GM08714 (cell line): ENCODE results near the gene PPM1M.
"Not testable (repeated sequence)": the region's sequence is repeated elsewhere in the genome, so short reads cannot be mapped to it uniquely, and the experiment has no call there.

Source experiments
- H3K4me3 ChIP-seq: fragments of 200-500 bp; sonication (Bioruptor generic); 2 replicates; pipeline ENCODE4 v1.5.1; 2014; ENCODE audit warnings: mild to moderate bottlenecking, low read length, inconsistent platforms
- ZNF274 ChIP-seq: IDR thresholded peaks from 2 replicates; pipeline ENCODE4 v1.6.1; 2012; ENCODE audit warnings: mild to moderate bottlenecking, low read depth, low read length

Gene PPM1M

DNA sequence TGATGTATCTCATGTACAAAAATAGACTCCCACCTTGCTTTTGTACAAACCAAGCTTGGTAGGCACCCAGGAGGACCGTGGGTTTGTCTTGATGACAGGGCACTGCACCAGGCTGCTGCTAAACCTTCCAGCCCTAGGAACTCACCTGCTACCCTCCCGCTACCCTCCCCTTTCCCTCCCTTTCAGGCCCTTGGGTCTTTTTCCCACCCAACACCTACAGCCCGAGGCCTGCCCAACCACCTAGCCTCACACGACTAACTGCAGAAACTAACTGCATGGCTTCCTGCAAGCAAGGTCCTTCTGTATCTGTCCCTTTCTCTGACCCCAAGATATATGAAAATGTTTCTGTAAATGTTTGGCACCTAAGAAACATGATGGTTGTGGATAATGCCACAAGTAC is 11.1 kb downstream of the PPM1M start:
- TF ChIP-seq ZNF274: no peak
- H3K4me3 ChIP-seq: no peak overlapping the region

GRCh38 chr3:52257911-52258310 is 12.4 kb downstream of the PPM1M start:
- no peak for TF ChIP-seq ZNF274
- no peak overlapping the region for H3K4me3 ChIP-seq

- no peak for TF ChIP-seq ZNF274
- H3K4me3 ChIP-seq: no peak overlapping the region
Measured at GRCh38 chr3:52259035-52259434, 13.5 kb downstream of the PPM1M start.

DNA sequence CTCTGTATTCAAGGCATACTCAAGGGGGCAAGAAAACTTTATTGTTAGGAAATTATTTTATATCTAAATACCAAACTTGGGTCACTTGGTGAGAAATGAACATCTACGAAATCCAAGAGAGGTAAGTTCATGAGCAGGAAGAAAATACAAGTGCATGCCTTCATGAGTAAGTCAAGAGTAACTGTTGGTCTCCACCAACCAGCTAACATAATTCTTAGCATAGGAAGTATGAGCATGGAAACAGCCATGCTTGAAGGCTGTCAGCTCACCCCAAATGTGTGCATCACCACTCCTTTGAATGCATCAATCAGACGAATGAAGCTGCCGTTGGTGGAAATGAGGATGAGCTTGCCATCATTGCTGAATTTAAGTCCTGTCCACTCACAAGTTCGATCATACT is 13.9 kb downstream of the PPM1M start:
- TF ChIP-seq ZNF274: no peak
- no peak overlapping the region for H3K4me3 ChIP-seq

DNA sequence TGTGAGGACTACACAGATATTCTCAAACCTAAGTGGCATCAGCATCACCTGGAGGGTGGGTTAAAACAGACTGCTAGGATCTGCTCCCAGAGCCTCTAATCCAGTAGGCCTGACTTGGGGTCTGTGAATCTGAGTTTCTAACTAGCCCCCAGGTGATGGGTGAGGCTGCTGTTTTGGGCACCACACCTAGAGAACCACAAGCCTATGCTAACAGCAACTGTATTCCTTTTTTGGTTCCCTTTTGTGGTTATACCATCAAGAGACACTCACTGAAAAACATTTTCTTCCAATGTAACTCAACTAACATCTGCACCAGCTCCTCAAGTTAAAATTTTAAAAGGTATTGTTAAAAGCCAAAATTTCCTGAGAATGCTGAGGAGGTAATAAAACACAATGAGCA is 16.9 kb downstream of the PPM1M start:
- TF ChIP-seq ZNF274: no peak
- H3K4me3 ChIP-seq: no peak overlapping the region

- TF ChIP-seq ZNF274: no peak
- H3K4me3 ChIP-seq: no peak overlapping the region
Measured at GRCh38 chr3:52265387-52265786, 19.8 kb downstream of the PPM1M start.

DNA sequence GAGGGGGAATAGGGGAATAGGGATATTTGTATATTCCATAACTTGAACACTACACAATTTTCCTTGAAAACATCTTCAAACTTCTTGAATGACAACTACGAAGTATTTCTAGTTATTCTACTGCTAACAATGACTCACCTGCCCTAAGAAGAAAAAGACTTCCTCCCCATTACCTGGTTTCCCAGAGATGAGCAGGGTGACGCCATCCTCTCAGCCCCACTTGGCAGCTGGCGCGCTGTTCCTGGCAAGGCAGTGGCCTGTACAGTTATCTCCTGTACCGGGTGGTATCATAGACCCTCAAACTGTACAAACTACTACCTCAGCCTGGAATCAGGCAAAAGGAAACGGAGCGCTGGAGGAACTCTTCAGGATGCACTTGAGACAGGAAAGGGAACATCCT is 22.5 kb downstream of the PPM1M start:
- no peak overlapping the region for H3K4me3 ChIP-seq
- TF ChIP-seq ZNF274: no peak

GRCh38 chr3:52269776-52270175 is 24.2 kb downstream of the PPM1M start:
- no peak for TF ChIP-seq ZNF274
- H3K4me3 ChIP-seq: no peak overlapping the region

DNA sequence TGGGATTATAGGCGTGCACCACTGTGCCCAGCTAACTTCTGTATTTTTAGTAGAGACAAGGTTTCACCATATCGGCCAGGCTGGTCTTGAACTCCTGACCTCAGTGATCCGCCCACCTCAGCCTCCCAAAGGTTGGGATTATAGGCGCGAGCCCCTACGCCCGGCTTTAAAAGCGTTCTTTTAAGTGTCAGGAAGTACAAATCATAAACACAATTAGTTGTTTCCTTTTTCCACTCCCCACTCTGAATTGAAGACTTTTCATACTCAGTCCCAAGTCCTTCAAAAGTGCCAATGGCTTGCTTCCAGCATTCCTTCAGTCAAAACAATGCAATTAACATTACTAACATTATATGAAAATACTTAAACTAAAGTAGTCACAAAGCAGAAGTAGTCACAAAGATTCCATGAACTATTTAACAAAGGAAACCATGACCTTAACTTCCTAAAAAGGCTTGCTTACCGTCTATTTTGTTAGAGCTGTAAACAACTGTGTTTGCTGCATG is 24.7 kb downstream of the PPM1M start:
- no peak for TF ChIP-seq ZNF274
- no peak overlapping the region for H3K4me3 ChIP-seq

DNA sequence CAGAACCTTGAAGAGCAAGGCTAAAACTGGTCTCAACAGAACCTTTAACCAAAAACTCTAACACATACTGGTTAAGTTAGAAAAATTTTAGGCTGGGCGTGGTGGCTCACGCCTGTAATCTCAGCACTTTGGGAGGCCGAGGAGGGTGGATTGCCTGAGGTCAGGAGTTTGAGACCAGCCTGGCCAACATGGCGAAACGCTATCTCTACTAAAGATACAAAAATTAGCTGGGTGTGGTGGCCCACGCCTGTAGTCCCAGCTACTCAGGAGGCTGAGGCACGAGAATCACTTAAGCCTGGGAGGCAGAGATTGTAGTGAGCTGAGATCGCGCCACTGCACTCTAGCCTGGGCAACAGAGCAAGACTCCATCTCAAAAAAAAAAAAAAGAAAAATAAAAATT is 26.6 kb downstream of the PPM1M start:
- not testable (repeated sequence) for H3K4me3 ChIP-seq

GRCh38 chr3:52272831-52273230 is 27.3 kb downstream of the PPM1M start:
- H3K4me3 ChIP-seq: no peak overlapping the region
- TF ChIP-seq ZNF274: no peak

DNA sequence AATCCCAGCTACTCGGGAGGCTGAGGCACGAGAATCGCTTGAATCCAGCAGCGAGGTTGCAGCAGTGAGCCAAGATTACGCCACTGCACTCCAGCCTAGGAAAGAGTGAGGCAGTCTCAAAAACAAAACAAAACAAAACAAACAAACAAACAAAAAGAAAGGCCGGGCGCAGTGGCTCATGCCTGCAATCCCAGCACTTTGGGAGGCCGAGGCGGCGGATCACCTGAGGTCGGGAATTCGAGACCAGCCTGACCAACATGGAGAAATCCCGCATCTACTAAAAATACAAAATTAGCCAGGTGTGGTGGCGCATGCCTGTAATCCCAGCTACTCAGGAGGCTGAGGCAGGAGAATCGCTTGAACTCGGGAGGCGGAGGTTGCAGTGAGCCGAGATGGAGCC is 29.2 kb downstream of the PPM1M start:
- not testable (repeated sequence) for H3K4me3 ChIP-seq

DNA sequence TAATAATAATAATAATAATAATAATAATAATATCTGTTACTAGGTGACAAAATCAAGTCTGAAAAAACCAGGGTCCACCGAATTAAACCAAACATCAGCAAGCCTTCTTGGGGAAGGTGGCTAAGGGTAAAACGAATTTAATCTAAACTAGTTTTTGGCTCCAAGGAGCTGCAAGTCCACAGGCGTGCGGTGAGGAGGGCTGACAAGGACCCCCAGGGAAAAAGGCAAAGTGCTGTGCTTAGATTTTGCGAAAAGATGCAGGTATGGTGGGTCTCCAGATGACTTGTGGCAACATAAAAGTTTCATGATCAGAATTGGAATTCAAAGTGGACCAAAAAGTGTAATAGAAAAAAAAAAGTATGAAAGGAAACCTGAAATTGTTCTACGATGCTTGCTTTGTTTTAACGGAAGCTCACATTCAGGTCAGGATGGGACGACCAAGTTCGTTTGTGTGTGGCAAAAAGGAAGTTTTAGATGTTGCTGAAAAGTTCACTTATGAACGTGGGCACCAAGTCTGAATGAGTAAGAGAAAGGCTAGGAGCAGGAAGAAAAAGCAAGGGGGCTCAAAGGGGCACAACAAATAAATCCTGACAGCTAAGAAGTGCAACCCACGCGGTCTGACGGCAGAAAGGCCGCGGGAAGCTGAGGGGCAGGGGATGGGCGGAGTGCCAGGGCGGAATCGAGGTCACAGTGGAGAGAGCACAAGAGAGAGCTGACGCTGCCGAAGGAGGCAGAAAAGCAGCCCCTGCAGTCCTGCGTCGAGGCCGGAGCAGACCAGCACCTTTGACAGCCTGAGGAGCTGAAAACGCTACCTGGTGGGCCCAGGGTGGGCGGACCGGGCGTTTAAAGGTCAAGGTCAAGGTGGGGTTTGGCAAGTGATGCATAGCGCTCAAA is 31.8 kb downstream of the PPM1M start:
- H3K4me3 ChIP-seq: peak overlapping the region; percentile 82
- no peak for TF ChIP-seq ZNF274

- TF ChIP-seq ZNF274: no peak
- H3K4me3 ChIP-seq: peak overlapping the region; percentile 82
Measured at GRCh38 chr3:52277972-52278509, 32.5 kb downstream of the PPM1M start.

- peak within 1 kb of the TSS; percentile 82 for H3K4me3 ChIP-seq
- TF ChIP-seq ZNF274: no peak
Measured at GRCh38 chr3:52278510-52279069, 33.0 kb downstream of the PPM1M start, which contains the start of gene WDR82. Gene WDR82, minus strand, starts transcription at chr3:52278649. Its CDS starts 288 bp downstream, at chr3:52278361.

- no peak for TF ChIP-seq ZNF274
Measured at GRCh38 chr3:52279596-52279995, 34.0 kb downstream of the PPM1M start.

More at GRCh38 chr3:52279596-52279995, 34.0 kb downstream of the PPM1M start:
- H3K4me3 ChIP-seq: peak overlapping the region; percentile 65; the same call in 1 of the 2 replicates
